HG03354 (cell line): ENCODE measurements around the gene PPP1R15A.
"Not testable (repeated sequence)": the region's sequence is repeated elsewhere in the genome, so short reads cannot be mapped to it uniquely, and the experiment has no call there.

Source experiments
- ATAC-seq: cut with Tn5 transposase; IDR thresholded peaks from one replicate; pipeline ENCODE4 v1.9.1; 2021; ENCODE audit warnings: mild to moderate bottlenecking; ENCODE audit not compliant: unreplicated experiment, poor library complexity, severe bottlenecking

Gene PPP1R15A

DNA sequence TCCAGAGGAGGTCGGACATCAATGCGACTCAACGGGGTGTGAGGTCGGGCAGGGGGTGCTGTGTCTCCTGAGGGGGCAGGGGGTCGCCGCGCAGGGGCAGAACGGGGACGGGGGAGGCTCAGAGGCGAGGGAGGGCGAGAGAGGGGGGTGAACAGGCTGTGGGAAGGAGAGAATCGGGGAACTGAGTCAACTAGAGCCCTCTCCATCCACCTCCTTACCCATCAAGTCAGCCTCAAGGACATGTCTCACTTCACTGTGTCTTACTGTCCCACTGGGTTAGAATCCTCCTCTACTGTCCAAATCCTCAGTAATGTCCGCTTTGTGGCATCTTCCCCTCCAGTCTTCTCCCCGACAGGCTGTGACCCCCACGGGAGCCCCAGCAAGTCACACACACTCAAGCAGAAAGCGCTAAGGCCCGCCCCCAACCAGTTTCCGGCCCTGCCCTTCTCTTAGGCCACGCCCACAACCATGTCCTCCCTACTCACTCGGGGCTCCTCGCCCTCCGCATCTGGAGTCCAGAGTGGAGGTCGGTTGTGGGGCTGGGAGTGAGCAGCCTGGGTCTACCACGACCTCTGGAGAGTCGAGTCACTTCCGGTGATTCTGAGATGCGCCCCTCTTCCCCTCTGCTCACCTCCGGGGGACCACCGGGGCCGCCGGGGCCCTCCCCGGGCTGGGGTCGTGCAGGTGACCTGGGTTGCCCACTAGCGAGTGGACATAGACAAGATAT, 13.1 kb upstream of the PPP1R15A start:
- ATAC-seq, result no peak

GRCh38 chr19:48859711-48860572, 12.3 kb upstream of the PPP1R15A start:
- peak; percentile 68 for ATAC-seq

GRCh38 chr19:48861313-48861712, 10.9 kb upstream of the PPP1R15A start:
- ATAC-seq, result no peak

DNA sequence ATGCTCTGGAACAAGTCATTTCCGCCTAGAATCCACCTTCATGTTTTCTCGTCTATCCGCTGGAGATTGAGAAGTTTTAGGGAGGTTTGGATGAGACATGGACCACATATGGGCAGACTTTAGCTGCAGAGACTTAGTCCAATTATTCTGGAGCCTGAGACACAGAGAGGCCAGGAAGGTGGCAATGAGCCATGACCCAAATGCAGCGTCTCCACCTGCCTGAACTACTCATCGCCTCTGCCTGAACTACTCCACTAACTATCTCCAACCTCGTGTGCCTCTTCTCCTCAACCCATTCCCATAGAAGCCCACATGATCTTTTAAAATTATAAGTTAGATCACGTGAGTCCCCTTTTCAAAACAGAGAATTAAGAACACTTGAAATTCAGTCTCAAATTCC, 9.4 kb upstream of the PPP1R15A start:
- ATAC-seq, result no peak

DNA sequence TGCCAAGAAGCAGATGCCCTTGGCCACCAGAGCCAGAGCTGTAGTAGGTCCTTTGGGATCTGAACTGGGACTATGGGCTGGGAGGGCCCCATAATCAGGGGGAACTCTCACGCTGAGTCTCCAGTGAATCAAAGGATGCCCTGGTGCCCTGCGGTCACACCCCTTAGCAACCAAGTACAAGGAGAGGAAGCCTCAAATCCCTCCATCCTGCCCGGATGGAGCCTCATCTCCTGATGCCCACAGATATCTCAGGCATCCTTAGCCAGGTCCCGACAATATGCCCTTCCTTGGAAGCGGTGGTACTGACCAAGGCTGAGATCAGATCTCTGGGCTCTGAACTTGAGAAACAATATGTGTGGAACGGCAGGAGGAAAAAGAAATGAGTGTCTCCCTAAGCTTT, 5.5 kb upstream of the PPP1R15A start:
- ATAC-seq, result no peak

DNA sequence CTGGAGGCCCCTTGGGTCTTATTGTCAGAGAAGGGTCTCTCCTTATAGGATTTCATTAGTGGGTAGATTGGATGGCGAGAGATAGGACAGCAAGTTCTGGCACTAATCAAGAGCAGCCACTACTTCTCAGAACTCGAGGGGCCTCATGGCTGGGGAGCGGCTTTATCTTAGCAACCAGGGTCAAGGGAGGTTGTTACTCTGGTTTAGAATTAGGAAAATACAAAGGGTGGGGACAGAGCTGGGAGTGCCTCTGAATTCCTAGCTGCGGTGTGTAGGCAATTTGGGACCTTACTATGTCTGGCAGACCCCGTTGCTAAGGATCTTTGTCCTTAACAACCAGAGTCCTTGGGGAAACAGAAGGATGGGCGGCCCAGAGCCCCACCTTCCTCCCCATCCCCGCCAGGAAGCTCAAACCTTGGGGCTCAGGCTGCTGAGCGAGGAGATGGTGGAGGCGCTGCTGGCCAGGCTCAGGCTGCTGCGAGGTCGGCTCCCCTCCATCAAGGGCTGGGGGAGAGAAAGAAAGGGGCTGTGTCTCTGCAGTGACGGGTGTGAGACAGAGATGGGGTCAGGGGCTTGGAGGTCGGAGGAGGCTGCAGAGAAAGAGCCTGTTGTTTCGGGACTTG, 5.0 kb upstream of the PPP1R15A start:
- ATAC-seq, result no peak

GRCh38 chr19:48867746-48868113, 4.5 kb upstream of the PPP1R15A start:
- no peak for ATAC-seq

DNA sequence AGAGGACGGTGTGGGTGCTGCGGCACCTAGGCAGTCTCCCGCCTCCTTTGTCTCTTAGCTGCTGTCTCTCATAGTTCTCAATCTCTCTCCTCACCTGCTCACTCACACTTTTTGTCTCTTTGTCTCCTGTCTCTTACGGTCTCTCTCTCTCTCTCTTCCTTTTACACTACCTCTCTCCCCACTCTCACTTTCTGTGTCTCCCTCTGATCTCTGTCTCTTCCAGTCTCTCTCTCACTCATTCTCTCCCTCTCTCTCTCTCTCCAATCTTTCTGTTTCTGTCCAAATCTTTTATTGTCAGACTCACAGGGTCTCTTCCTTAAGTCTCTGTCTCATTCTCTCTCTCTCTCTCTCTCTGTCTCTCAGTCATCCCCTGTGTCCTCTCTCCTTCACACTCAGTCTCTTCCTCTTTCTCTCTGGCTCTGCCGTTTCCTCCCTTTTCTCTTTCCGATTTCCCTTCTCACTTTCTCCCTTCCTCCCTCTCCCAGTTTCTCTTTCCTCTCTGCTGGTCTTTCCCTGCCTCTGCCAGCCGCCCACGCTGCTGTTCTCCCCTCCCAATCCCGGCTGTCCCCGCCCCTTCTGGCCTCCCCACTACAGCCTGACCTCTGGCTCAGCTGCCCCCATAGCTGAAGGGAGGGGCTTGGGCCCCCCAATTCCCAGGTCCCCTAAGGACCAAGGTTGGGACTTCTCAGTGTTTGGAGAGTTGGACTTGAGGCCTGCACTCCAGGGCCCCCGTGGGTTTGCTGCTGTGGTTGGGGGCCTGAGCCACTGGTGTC, 3.9 kb upstream of the PPP1R15A start, which contains the start of gene PLEKHA4:
Gene PLEKHA4 (minus strand): TSS at position 504 of the 773 bp plus-strand sequence. CDS start 997 bp downstream, outside the sequence.
- no peak for ATAC-seq

- ATAC-seq, result no peak
Observed at GRCh38 chr19:48870048-48870447, 2.2 kb upstream of the PPP1R15A start.

GRCh38 chr19:48871471-48872181, 595 bp upstream of the PPP1R15A start:
- ATAC-seq, result not testable (repeated sequence)

DNA sequence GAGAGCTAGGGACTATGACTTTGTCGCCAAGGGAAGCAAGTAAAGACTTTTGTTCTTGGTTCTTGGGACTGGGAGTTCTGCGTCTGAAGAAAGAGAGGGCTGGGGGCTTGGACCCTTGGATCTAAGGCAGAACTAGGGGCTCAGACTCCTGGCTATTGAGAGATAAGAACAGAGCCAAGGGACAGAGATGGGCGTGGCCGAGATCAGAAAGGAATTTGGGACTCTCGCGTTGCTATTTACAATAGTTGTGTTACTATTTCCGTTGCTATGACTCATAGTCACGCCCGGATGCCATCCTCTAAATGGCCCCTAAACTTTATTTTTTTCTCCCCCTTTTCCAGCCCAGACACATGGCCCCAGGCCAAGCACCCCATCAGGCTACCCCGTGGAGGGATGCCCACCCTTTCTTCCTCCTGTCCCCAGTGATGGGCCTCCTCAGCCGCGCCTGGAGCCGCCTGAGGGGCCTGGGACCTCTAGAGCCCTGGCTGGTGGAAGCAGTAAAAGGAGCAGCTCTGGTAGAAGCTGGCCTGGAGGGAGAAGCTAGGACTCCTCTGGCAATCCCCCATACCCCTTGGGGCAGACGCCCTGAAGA, 759 bp downstream of the PPP1R15A start:
- ATAC-seq, result peak; percentile 26

DNA sequence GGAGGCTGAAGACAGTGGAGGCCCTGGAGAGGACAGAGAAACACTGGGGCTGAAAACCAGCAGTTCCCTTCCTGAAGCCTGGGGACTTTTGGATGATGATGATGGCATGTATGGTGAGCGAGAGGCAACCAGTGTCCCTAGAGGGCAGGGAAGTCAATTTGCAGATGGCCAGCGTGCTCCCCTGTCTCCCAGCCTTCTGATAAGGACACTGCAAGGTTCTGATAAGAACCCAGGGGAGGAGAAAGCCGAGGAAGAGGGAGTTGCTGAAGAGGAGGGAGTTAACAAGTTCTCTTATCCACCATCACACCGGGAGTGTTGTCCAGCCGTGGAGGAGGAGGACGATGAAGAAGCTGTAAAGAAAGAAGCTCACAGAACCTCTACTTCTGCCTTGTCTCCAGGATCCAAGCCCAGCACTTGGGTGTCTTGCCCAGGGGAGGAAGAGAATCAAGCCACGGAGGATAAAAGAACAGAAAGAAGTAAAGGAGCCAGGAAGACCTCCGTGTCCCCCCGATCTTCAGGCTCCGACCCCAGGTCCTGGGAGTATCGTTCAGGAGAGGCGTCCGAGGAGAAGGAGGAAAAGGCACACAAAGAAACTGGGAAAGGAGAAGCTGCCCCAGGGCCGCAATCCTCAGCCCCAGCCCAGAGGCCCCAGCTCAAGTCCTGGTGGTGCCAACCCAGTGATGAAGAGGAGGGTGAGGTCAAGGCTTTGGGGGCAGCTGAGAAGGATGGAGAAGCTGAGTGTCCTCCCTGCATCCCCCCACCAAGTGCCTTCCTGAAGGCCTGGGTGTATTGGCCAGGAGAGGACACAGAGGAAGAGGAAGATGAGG, 1.5 kb downstream of the PPP1R15A start:
- ATAC-seq, result no peak

DNA sequence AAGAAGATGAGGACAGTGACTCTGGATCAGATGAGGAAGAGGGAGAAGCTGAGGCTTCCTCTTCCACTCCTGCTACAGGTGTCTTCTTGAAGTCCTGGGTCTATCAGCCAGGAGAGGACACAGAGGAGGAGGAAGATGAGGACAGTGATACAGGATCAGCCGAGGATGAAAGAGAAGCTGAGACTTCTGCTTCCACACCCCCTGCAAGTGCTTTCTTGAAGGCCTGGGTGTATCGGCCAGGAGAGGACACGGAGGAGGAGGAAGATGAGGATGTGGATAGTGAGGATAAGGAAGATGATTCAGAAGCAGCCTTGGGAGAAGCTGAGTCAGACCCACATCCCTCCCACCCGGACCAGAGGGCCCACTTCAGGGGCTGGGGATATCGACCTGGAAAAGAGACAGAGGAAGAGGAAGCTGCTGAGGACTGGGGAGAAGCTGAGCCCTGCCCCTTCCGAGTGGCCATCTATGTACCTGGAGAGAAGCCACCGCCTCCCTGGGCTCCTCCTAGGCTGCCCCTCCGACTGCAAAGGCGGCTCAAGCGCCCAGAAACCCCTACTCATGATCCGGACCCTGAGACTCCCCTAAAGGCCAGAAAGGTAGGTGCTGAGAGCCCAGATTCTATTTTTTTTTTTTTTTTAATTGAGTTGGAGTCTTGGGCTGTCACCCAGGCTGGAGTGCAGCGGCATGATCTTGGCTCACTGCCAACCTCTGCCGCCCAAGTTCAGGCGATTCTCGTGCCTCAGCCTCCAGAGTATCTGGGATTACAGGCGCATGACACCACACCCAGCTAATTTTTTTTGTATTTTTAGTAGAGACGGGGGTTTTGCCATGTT, 2.3 kb downstream of the PPP1R15A start:
- ATAC-seq, result no peak

DNA sequence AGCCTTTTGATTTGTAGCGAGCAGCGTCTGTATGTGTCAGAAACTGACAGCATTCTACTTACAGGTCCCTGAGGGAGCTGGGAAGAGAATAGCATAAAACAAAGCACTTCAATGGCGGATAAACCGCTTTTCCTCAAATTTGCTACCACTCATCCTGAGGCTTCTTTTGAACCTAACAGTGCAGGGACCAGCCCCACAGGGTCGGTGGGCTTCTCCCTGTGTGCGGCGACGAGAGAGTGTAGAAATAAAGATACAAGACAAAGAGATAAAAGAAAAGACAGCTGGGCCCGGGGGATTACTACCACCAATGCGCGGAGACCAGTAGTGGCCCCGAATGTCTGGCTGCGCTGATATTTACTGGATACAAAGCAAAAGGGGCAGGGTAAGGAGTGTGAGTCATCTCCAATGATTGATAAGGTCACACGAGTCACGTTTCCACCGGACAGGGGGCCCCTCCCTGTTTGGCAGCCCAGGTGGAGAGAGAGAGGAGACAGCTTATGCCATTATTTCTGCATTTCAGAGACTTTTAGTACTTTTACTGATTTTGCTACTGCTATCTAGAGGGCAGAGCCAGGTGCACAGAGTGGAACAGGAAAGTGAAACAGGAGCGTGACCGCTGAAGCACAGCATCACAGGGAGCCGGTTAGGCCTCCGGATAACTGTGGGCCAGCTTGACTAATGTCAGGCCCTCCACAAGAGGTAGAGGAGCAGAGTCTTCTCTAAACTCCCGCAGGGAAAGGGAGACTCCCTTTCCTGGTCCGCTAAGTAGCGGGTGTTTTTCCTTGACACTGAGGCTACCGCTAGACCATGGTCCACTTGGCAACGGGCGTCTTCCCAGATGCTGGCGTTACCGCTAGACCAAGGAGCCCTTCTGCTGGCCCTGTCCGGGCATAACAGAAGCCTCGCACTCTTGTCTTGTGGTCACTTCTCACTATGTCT, 4.1 kb downstream of the PPP1R15A start:
- ATAC-seq, result not testable (repeated sequence)

DNA sequence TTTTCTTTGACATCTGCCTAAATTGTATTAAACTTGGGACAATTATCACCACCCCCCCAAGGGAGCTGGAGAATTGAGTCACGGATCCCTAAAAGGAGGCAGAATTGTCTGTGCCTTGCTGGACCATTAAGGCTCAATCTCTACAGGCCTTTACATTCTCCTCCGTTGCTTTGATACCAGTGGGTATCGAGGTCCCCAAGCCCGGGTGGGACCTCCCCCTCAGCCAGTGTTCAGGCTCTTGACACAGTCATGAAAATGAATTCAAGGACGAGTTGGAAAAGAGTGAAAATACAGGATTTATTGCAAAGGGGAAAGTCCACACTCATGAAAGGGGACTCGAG, 5.6 kb downstream of the PPP1R15A start:
- ATAC-seq, result no peak
